Putamen (tissue), 1 donor: ENCODE results near the gene VWDE.
"Not testable (repeated sequence)": the region's sequence is repeated elsewhere in the genome, so short reads cannot be mapped to it uniquely, and the experiment has no call there.

ENCODE experiments used
- DNase-seq: peaks from one replicate; pipeline ENCODE4 v3.0.0-alpha.2; 2016; ENCODE audit warnings: low spot score

VWDE gene

GRCh38 chr7:12401538-12402364 is 1.9 kb downstream of the VWDE start:
- DNase-seq, result no peak

DNA sequence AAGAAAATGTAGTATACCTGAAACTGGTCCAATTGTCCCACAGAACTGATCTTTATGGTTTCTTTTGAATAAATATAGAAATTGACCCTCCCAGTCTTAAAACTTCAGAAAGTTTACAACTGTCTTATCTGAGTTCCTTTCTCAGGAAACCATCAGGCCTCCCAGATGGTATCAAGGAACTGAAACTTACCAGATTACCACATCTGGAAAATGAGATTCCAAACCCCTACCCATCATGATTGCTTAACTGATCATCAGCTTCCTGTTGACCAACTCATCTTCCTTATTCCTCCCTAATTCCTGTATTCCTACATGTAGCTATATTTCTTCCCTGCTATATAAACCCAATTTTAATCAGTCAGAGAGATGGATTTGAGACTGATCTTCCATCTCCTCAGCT is 5.5 kb downstream of the VWDE start:
- no peak for DNase-seq

DNA sequence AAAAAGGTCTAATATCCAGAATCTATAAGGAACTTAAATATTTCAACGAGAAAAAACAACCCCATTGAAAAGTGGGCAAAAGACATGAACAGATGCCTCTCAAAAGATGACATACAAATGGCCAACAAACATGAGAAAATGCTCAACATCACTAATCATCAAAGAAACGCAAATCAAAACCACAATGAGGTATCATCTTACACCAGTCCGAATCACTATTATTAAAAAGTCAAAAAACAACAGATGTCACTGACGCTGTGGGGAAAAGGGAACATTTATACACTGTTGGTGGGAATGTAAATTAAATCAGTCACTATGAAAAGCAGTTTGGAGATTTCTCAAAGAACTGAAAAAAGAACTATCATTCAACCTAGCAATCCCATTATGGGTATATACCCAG is 6.0 kb downstream of the VWDE start:
- no peak for DNase-seq

DNA sequence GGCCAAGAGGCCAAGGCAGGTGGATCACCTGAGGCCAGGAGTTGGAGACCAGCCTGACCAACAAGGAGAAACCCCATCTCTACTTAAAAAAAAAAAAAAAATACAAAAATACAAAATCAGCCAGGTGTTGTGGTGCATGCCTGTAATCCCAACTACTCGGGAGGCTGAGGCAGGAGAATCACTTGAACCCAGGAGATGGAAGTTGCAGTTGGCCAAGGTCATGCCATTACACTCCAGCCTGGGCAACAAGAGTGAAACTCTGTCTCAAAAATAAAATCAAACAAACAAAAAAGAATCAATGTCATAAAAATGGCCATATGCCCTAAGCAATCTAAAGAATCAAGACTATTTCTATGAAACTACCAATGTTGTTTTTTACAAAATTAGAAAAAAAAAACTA is 7.0 kb downstream of the VWDE start:
- DNase-seq, result not testable (repeated sequence)

GRCh38 chr7:12391922-12392615 is 11.6 kb downstream of the VWDE start:
- DNase-seq, result no peak

DNA sequence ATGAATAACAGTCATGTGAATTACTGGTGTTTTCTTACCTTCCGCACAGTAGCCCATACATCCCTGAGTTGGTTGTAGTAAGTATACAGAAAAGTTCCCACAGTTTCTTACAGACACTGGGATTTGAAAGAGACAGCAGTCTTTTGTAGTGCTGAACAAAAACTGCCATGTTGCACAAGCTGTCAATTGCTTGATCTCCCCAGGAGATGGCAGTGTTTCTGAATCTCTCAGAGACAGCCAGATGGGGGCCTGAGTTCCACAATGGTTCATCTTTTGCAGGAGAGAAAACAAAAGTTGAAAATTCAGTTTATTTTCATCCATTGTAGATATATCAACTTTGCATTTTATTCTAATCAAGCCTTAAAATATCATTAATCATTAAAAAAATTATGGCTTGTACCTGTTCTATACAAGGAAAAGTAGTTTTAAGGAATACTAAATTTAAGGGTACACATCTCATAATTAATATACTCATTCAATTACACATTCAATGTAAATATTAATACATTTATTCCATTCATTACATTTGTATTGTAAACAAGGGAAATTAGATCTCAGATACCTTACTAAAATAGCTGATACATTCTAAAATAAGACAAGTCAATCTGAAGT is 14.5 kb downstream of the VWDE start:
- DNase-seq, result peak; percentile 45

DNA sequence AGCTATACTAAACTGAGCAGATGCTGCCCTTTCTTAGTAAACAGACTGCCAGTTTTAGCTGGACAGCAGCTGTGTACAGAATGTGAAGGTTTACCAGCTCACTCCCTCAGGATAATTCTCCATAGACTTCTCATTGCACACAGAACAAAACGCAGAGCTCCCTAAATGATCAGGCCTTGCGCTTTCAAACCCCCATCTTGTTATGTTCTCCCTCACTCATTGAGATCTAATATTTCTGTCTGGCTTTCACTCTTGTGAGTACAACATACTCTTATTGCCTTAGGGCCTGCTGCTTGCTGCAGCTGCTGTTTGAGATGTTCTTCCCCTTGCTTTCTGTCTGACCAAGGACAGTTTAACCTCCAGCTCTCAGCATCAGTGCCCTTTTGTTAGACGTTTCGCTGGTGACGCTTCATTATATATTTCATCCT is 17.3 kb downstream of the VWDE start:
- DNase-seq, result no peak

- DNase-seq, result no peak
Measured at GRCh38 chr7:12385364-12385786, 18.3 kb downstream of the VWDE start.

DNA sequence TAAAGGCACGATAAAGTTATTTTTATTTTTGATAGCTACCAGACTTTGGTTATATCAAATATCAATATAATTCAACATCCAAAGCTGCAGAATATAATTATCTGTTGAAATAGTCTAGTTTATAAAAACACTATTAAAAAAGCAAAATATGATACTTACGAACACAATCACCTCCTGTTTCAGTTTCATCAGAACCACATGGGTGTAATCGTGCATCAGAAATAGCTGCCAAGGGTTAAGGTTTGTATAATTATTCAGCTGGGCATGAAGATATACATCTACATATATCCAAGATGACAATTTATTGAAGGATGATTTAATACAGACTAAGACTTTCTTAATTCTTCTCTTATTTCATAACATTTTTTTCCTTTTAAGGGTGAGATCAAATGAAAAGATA is 20.3 kb downstream of the VWDE start:
- no peak for DNase-seq

DNA sequence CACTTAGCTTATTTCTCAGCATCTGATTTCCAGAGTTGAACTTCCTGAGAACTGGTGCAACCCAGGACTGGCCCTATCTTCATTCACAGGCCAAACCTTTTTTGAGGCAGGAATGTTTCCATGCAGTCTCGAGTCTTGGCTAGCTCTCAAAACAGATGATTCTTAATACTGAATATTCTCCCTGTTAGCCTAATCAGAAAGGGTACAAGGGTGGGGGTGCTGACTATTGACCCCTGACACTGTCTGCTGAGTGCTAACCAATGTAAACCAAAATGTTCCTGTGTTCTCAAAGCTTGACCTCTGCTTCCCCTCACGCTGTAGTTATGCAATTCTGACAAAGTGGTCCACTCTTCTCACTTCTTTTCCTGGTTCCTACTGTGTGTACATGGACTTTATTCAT is 25.3 kb downstream of the VWDE start:
- DNase-seq, result no peak

DNA sequence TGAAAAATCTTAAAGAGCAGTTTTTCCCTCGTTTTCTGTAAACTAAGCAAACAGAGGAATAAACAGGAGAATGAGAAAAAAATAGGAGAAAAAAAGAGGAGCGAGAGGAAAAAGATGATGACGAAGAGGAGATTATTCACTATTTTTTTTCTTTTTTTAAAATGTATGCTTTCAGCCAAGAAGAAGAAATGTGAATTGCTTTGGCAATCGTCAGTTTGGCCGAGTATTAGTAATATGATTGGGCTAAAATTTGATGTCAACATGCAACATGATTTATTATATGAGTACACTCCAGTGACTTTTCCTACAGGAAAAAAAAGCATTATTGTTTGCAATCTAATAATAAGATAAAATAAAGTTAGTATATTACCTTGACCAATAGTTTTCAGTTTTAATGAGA is 26.3 kb downstream of the VWDE start:
- no peak for DNase-seq

GRCh38 chr7:12373580-12374263 is 29.9 kb downstream of the VWDE start:
- no peak for DNase-seq

DNA sequence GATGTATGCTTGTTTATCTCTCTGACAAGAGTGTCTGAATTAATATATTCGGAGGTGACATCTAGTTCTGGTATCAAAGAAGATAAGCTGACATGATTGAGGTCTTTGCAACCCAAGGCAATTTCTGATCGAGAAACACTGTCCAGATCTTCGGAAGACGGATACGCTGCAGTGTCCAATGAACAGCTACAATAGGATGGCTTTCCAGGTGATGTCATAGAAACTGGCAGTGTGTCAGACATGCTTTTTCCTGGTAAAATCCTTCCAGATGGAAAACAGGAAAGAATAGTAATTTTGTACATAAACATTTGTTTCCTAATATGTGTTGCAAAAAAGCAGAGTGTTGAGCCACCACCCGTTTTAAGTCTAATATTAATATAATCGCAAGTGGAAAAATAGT is 33.4 kb downstream of the VWDE start:
- DNase-seq, result no peak

- no peak for DNase-seq
Measured at GRCh38 chr7:12369756-12370155, 33.9 kb downstream of the VWDE start.

DNA sequence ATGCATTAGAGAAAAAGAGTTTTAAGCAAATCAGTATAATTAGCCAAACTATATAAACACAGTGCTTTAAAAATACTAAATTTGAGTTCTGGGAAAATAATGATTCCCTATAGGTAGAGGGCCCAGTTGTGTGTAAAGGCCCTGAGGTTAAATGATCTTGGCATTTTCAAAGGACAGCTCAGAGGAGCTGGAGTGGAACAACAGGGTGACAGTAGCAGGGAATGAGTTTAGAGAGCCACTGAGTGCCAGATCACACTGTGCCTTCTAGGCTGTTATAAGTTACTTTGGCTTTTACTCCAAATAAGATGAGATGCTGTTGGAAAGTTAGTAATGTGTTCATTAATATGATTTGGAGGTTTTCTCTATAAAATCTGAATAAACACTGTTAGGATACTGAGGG is 34.6 kb downstream of the VWDE start:
- no peak for DNase-seq

DNA sequence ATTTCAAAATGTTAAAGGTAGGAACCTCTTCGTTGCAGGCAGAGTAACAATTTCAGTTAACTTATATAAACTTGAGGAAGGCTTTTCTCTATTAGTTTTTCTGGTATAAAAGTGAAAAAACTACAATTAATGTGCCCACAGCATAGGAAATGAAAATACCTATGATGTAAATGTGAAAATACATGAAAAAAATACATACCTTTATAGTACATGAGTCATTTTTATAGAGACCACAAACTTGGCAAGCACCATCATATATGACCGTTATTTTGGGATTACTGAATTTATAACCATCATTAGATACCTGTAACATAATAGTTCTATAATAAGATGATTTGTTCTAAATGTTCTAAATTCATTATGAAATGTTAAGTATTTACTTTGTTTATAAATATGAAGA is 42.7 kb downstream of the VWDE start:
- DNase-seq, result no peak

DNA sequence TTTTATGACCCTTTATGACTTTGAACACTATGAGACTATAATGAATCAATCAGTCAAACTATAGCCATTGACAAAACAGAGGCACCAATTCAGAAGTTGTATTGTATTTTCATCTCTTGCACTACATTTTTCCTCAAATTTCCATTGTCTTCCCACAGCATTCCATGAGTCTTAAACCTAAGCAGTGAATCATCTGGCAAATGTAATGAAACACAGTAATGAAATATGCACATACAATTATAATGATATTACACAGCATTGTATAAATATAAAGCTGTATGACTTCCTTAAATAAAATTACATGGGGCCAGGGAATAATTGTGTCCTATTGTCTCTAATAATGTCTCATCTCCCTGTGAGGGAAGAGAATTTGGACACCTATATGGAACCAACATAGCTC is 45.0 kb downstream of the VWDE start:
- DNase-seq, result no peak

GRCh38 chr7:12357508-12357907 is 46.2 kb downstream of the VWDE start:
- no peak for DNase-seq

DNA sequence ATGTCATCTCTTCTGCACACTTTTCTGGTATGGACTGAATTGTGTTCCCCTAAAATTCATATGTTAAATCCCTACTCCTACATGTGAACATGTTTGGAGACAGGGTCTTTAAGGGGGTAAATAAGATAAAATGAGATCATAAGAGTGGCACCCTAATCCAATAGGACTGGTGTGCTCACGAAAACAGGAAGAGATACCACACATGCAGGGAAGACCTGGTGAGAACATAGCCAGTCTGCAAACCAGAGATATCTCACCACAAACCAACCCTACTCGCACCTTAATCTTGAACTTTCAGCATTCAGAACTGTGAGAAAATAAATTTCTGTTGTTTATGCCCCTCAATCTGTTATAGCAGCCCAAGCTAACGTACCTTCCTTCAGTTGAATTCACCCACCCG is 51.8 kb downstream of the VWDE start:
- DNase-seq, result no peak

DNA sequence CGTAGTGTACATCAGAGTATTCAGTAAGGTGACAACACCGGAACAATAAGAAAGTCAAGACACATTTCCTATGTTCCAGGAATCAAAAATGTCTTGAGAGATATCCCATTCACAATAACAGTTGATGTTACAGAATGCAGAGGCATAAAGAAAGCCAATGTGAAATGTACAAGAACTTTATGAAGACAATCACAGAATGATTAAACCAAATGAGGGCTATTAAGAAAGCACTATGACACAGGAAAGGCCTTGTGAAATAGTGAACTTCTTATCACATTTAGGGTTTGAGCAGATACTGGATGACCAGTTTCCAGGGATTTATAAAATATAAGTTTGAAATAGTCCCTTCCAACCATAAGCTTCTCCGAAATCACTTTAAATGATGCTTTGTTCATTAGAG is 52.7 kb downstream of the VWDE start:
- DNase-seq, result no peak

- no peak for DNase-seq
Measured at GRCh38 chr7:12337095-12337494, 66.6 kb downstream of the VWDE start.

- DNase-seq, result no peak
Measured at GRCh38 chr7:12328888-12329770, 74.5 kb downstream of the VWDE start.
